HG03469 (cell line): ENCODE data around the gene NDUFAF8.

Source experiments
- ATAC-seq: cut with Tn5 transposase; IDR thresholded peaks from one replicate; pipeline ENCODE4 v1.9.1; 2021; ENCODE audit warnings: mild to moderate bottlenecking, moderate library complexity, moderate number of reproducible peaks; ENCODE audit not compliant: unreplicated experiment

Gene NDUFAF8

GRCh38 chr17:81200695-81201580 is 38.2 kb upstream of the NDUFAF8 start:
- no peak for ATAC-seq

GRCh38 chr17:81202318-81202717 is 36.8 kb upstream of the NDUFAF8 start:
- no peak for ATAC-seq

- ATAC-seq, result no peak
Observed at GRCh38 chr17:81203136-81203535, 36.0 kb upstream of the NDUFAF8 start.

GRCh38 chr17:81204578-81204977 is 34.5 kb upstream of the NDUFAF8 start:
- no peak for ATAC-seq

GRCh38 chr17:81206166-81206565 is 33.0 kb upstream of the NDUFAF8 start:
- ATAC-seq, result no peak

- ATAC-seq, result no peak
Observed at GRCh38 chr17:81206657-81207056, 32.5 kb upstream of the NDUFAF8 start.

- no peak for ATAC-seq
Observed at GRCh38 chr17:81207610-81208581, 31.2 kb upstream of the NDUFAF8 start.

- no peak for ATAC-seq
Observed at GRCh38 chr17:81208651-81209050, 30.5 kb upstream of the NDUFAF8 start.

- ATAC-seq, result no peak
Observed at GRCh38 chr17:81209141-81209540, 30.0 kb upstream of the NDUFAF8 start.

- ATAC-seq, result no peak
Observed at GRCh38 chr17:81210466-81210865, 28.7 kb upstream of the NDUFAF8 start.

GRCh38 chr17:81210868-81211267 is 28.2 kb upstream of the NDUFAF8 start:
- no peak for ATAC-seq

GRCh38 chr17:81212365-81212764 is 26.8 kb upstream of the NDUFAF8 start:
- no peak for ATAC-seq

GRCh38 chr17:81213978-81214377 is 25.1 kb upstream of the NDUFAF8 start:
- no peak for ATAC-seq

GRCh38 chr17:81217491-81217890 is 21.6 kb upstream of the NDUFAF8 start:
- no peak for ATAC-seq

GRCh38 chr17:81218459-81218858 is 20.7 kb upstream of the NDUFAF8 start:
- no peak for ATAC-seq

- no peak for ATAC-seq
Observed at GRCh38 chr17:81218991-81219390, 20.1 kb upstream of the NDUFAF8 start.

GRCh38 chr17:81219476-81220180 is 19.5 kb upstream of the NDUFAF8 start:
- ATAC-seq, result no peak

GRCh38 chr17:81221371-81221841 is 17.7 kb upstream of the NDUFAF8 start:
- no peak for ATAC-seq

GRCh38 chr17:81221842-81222619 is 17.1 kb upstream of the NDUFAF8 start:
- ATAC-seq, result no peak

- no peak for ATAC-seq
Observed at GRCh38 chr17:81222620-81222905, 16.6 kb upstream of the NDUFAF8 start.
